Thyroid gland (tissue), 4 donors: ENCODE results near the gene ABHD1.

ENCODE experiments used
- CTCF ChIP-seq, 6 experiments: fragments of 200-600 bp in 3 of 6; fragments of 450-650 bp in 3 of 6; sonication (generic) in 3 of 6; IDR thresholded peaks; one replicate each; pipeline ENCODE4 v1.5.1; 2016 to 2019; ENCODE audit warnings: antibody characterized with exemption in 6 of 6, mild to moderate bottlenecking in 2 of 6, inconsistent platforms in 1 of 6, moderate library complexity in 1 of 6
- POLR2A ChIP-seq, 2 donors: fragments of 450-650 bp; IDR thresholded peaks; one replicate each; pipeline ENCODE4 v1.6.1; 2017; ENCODE audit warnings: antibody characterized with exemption in 2 of 2, mild to moderate bottlenecking in 2 of 2, moderate library complexity in 1 of 2

GRCh38 chr2:27123302-27124150, at the start of gene ABHD1:
- TF ChIP-seq CTCF (IDR thresholded peaks at IDR 0.05), result no peak
- TF ChIP-seq POLR2A (IDR thresholded peaks at IDR 0.05), result peak in 1 of 2 donors; percentile 33
